GM23338 (cell line): ENCODE results near the gene UBXN11.

Experiments used
- CTCF ChIP-seq, 2 experiments: fragments of 200-600 bp in 1 of 2; sonication (generic) in 1 of 2; conservative IDR thresholded peaks; 2 replicates each; pipeline versions ENCODE4 v1.5.1 to v1.6.1; 2016 to 2017; ENCODE audit warnings: antibody characterized with exemption in 2 of 2, low read depth in 2 of 2, mild to moderate bottlenecking in 2 of 2, moderate library complexity in 1 of 2
- EZH2 ChIP-seq: fragments of 200-600 bp; sonication (generic); IDR thresholded peaks from one replicate; pipeline ENCODE4 v1.8.0; 2017; ENCODE audit warnings: antibody characterized with exemption, mild to moderate bottlenecking, low read depth; ENCODE audit not compliant: unreplicated experiment
- JUNB ChIP-seq: IDR thresholded peaks from one replicate; pipeline ENCODE4 v1.6.1; 2016; ENCODE audit warnings: antibody characterized with exemption; ENCODE audit not compliant: unreplicated experiment

GRCh38 chr1:26338670-26339069 lies 32.2 kb upstream of the UBXN11 start:
- no peak for TF ChIP-seq EZH2
- TF ChIP-seq CTCF (conservative IDR thresholded peaks at IDR 0.05; ENCODE audit: low read depth in 2 of 2), result no peak
- no peak for TF ChIP-seq JUNB
